GM23248 (cell line): ENCODE results near the gene SV2C. TPM values are rescaled to one million over a fixed set of nuclear protein-coding genes. Genes with fewer than 3 reads are reported as not detected.

Experiments used
- DNase-seq: peaks from one replicate; pipeline ENCODE4 v3.0.0-alpha.2; 2015
- H2AFZ ChIP-seq: fragments of 200-600 bp; sonication (generic); 2 replicates; pipeline ENCODE4 v1.6.1; 2016; ENCODE audit warnings: antibody characterized with exemption
- H3F3A ChIP-seq: fragments of 200-600 bp; sonication (generic); 2 replicates; pipeline ENCODE4 v1.6.1; 2016; ENCODE audit warnings: mild to moderate bottlenecking, antibody characterized with exemption, mixed run types; ENCODE audit not compliant: insufficient read depth
- H3K27ac ChIP-seq: fragments of 200-600 bp; sonication (generic); 2 replicates; pipeline ENCODE4 v1.5.1; 2016; ENCODE audit warnings: mild to moderate bottlenecking
- H3K27me3 ChIP-seq: fragments of 200-600 bp; sonication (generic); replicated peaks from 2 replicates; pipeline ENCODE4 v1.6.1; 2016; ENCODE audit warnings: mild to moderate bottlenecking; ENCODE audit not compliant: insufficient read depth
- H3K36me3 ChIP-seq: fragments of 200-600 bp; sonication (generic); 2 replicates; pipeline ENCODE4 v1.6.1; 2016; ENCODE audit warnings: low read depth, mild to moderate bottlenecking
- H3K4me1 ChIP-seq: fragments of 200-600 bp; sonication (generic); 2 replicates; pipeline ENCODE4 v1.6.1; 2016; ENCODE audit warnings: mild to moderate bottlenecking; ENCODE audit not compliant: insufficient read depth
- H3K4me2 ChIP-seq: fragments of 200-600 bp; sonication (generic); one replicate; pipeline ENCODE4 v1.6.1; 2016; ENCODE audit warnings: mild to moderate bottlenecking; ENCODE audit not compliant: unreplicated experiment
- H3K4me3 ChIP-seq: fragments of 200-600 bp; sonication (generic); 2 replicates; pipeline ENCODE4 v1.5.1; 2016; ENCODE audit warnings: mild to moderate bottlenecking
- H3K79me2 ChIP-seq: fragments of 200-600 bp; sonication (generic); 2 replicates; pipeline ENCODE4 v1.6.1; 2016; ENCODE audit warnings: mild to moderate bottlenecking; ENCODE audit not compliant: insufficient read depth
- H3K9ac ChIP-seq: fragments of 200-600 bp; sonication (generic); 2 replicates; pipeline ENCODE4 v1.6.1; 2016; ENCODE audit warnings: mild to moderate bottlenecking
- H3K9me2 ChIP-seq: fragments of 200-600 bp; sonication (generic); 2 replicates; pipeline ENCODE4 v1.6.1; 2016; ENCODE audit warnings: mixed run types, mild to moderate bottlenecking, moderate library complexity; ENCODE audit not compliant: insufficient read depth
- H3K9me3 ChIP-seq: fragments of 200-600 bp; sonication (generic); one replicate; pipeline ENCODE4 v1.6.1; 2017; ENCODE audit warnings: low read depth
- H4K20me1 ChIP-seq: fragments of 200-600 bp; sonication (generic); 2 replicates; pipeline ENCODE4 v1.6.0; 2016; ENCODE audit not compliant: insufficient read depth
- EZH2 ChIP-seq: fragments of 200-600 bp; sonication (generic); IDR thresholded peaks from 2 replicates; pipeline ENCODE4 v1.6.1; 2018; ENCODE audit warnings: antibody characterized with exemption, mild to moderate bottlenecking; ENCODE audit not compliant: insufficient read depth, poor library complexity, severe bottlenecking
- EZH2phosphoT487 ChIP-seq: fragments of 200-600 bp; sonication (generic); IDR thresholded peaks from 2 replicates; pipeline ENCODE4 v1.6.1; 2018; ENCODE audit warnings: antibody characterized with exemption, moderate library complexity, mild to moderate bottlenecking, low read depth; ENCODE audit not compliant: insufficient read depth
- WGBS, 2 experiments: methylation state at CpG; one replicate each; pipeline ENCODE4 v1.1.6; 2015 to 2017; ENCODE audit warnings: low lambda C conversion rate in 2 of 2, low coverage in 1 of 2; ENCODE audit errors: missing lambda C conversion rate in 2 of 2; 5-methylcytosine and 5-hydroxymethylcytosine counted together
- in situ Hi-C: fragments of 300-500 bp; cut with MboI; formaldehyde crosslinking; loops from 2 replicates; pipeline ENCODE4 v1.15.0; 2020
- polyA plus RNA-seq: library from polyadenylated mRNA; unstranded; fragments of >200 nt; fragmentation: Nextera tagmentation; extraction: Ambion mirVana; gene quantifications from 2 replicates; pipeline ENCODE4 v1.2.1, GENCODE V29; 2016
- total RNA-seq: library from RNA; depleted of rRNA; stranded (reverse); fragments of >200 nt; shearing (Covaris generic); gene quantifications from 2 replicates; pipeline ENCODE4 v1.2.3, GENCODE V29; 2014

The SV2C gene
- total and polyA plus RNA-seq, 2 experiments from 2014 or later: not detected

GRCh38 chr5:76351176-76351575 is 268.0 kb downstream of the SV2C start:
- H3K9ac ChIP-seq: no peak overlapping the region
- H3K4me2 ChIP-seq: no peak overlapping the region
- no peaks in the 10 kb centered on the region for H3F3A ChIP-seq
- no peak for DNase-seq
- H3K27ac ChIP-seq: no peak overlapping the region
- H3K79me2 ChIP-seq: no peaks in the 10 kb centered on the region
- no peak overlapping the region for H2AFZ ChIP-seq
- no peaks in the 10 kb centered on the region for H4K20me1 ChIP-seq
- TF ChIP-seq EZH2phosphoT487 (no peak), EZH2 (no peak)
- no peaks in the 10 kb centered on the region for H3K27me3 ChIP-seq
- no peaks in the 10 kb centered on the region for H3K4me1 ChIP-seq
- no peaks in the 10 kb centered on the region for H3K9me3 ChIP-seq
- 39 to 50% methylated on average over 4 of the region's 4 CpGs for WGBS, 2 experiments
- in situ Hi-C loops: no loop called here
- no peak overlapping the region for H3K4me3 ChIP-seq
- no peaks in the 10 kb centered on the region for H3K36me3 ChIP-seq
- no peaks in the 10 kb centered on the region for H3K9me2 ChIP-seq

- no peaks in the 10 kb centered on the region for H3K9me2 ChIP-seq
- TF ChIP-seq EZH2phosphoT487: no peak
- H3K79me2 ChIP-seq: no peaks in the 10 kb centered on the region
- no peaks in the 10 kb centered on the region for H3K4me1 ChIP-seq
- no peak overlapping the region for H3K4me2 ChIP-seq
- no peak for DNase-seq
- no peaks in the 10 kb centered on the region for H3K36me3 ChIP-seq
- H3K27me3 ChIP-seq: no peaks in the 10 kb centered on the region
- no peak overlapping the region for H2AFZ ChIP-seq
- WGBS, 2 experiments: 78 to 79% methylated on average over 8 of the region's 8 CpGs
- in situ Hi-C loops: no loop called here
- H4K20me1 ChIP-seq: no peaks in the 10 kb centered on the region
- H3K27ac ChIP-seq: no peak overlapping the region
- H3K4me3 ChIP-seq: no peak overlapping the region
- no peaks in the 10 kb centered on the region for H3F3A ChIP-seq
- H3K9ac ChIP-seq: no peak overlapping the region
- H3K9me3 ChIP-seq: no peaks in the 10 kb centered on the region
Observed at GRCh38 chr5:76351577-76351976, 268.4 kb downstream of the SV2C start.

DNA sequence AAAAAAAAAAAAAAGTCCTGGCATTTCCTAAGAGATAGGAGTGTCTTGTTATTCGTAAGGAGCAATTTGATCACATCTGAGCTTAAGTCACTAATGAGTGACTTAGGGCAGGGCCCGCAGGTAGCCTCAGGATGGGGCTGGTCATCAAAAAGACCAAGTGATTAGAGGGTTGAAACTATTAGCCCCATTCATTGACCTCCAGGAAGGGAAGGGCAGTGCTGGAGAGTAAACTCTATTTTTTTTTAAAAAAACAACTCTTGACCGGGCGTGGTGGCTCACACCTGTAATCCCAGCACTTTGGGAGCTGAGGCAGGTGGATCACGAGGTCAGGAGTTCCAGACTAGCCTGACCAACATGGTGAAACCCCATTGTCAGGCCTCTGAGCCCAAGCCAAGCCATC is 273.7 kb downstream of the SV2C start:
- Histone ChIP-seq H3K9me2 (no peaks in the 10 kb centered on the region), H3K4me1 (no peaks in the 10 kb centered on the region), H3K9me3 (no peaks in the 10 kb centered on the region), H3K4me3 (no peak overlapping the region), H3K9ac (no peak overlapping the region), H3K27ac (no peak overlapping the region), H3K79me2 (no peaks in the 10 kb centered on the region), H3F3A (no peaks in the 10 kb centered on the region), H3K27me3 (no peaks in the 10 kb centered on the region), H3K36me3 (no peaks in the 10 kb centered on the region), H2AFZ (no peak overlapping the region), H4K20me1 (no peaks in the 10 kb centered on the region), H3K4me2 (no peak overlapping the region)
- 57 to 58% methylated on average over 5 of the region's 5 CpGs for WGBS, 2 experiments
- in situ Hi-C loops: no loop called here
- no peak for DNase-seq
- TF ChIP-seq EZH2 (no peak), EZH2phosphoT487 (no peak)

DNA sequence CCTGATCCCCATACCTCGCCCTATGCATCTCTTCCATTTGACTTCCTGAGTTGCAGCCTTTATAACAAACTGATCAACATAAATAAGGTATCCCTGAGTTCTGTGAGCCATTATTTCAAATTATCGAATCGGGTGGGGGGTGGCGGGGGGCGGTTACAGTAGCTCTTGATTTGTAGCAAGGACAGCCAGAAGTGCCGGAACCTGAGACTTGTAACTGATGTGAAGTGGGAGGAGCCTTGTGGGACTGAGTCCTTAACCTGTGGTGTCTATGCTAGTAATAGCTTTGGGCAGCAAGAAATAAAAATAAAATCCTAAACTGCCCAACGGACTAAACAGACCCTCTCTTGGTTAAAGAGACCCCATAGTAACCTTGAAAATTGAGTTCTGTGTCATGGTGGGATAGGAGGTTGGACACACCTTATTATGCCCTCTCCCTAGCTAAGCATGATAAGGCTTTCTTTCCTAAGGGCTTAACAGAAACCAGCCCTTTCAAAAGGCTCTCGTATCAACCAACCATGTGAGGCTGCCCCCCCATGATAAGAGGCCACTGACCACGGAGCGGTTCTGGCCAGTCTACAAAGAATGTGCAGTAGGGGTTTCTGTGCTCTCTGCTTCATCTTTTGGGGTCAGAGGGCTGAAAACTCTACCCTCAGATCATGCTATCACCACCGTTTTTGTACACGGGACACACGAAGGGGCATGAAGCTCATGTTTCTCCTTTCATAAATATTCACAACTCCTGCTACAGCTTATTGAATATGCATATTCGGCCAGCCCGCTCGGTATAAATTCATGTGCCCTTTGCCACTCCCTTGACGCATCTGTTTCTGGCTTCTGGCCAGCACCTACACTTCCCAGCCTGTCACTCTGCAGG is 280.4 kb downstream of the SV2C start:
- H3K4me2 ChIP-seq: no peak overlapping the region
- in situ Hi-C loops: no loop called here
- TF ChIP-seq EZH2phosphoT487: no peak
- no peak for TF ChIP-seq EZH2
- H4K20me1 ChIP-seq: no peaks in the 10 kb centered on the region
- no peaks in the 10 kb centered on the region for H3K9me2 ChIP-seq
- H3K36me3 ChIP-seq: no peaks in the 10 kb centered on the region
- no peak overlapping the region for H3K4me3 ChIP-seq
- WGBS, 2 experiments: 27 to 28% methylated on average over 17 of the region's 17 CpGs
- H3K9me3 ChIP-seq: no peaks in the 10 kb centered on the region
- DNase-seq: no peak
- no peaks in the 10 kb centered on the region for H3K4me1 ChIP-seq
- H3K27me3 ChIP-seq: no peaks in the 10 kb centered on the region
- H3K27ac ChIP-seq: no peak overlapping the region
- no peak overlapping the region for H3K9ac ChIP-seq
- H2AFZ ChIP-seq: no peak overlapping the region
- no peaks in the 10 kb centered on the region for H3F3A ChIP-seq
- H3K79me2 ChIP-seq: no peaks in the 10 kb centered on the region
